ENCODE data around the gene SCAMP5.

SCAMP5 gene, protein sequence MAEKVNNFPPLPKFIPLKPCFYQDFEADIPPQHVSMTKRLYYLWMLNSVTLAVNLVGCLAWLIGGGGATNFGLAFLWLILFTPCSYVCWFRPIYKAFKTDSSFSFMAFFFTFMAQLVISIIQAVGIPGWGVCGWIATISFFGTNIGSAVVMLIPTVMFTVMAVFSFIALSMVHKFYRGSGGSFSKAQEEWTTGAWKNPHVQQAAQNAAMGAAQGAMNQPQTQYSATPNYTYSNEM

DNA sequence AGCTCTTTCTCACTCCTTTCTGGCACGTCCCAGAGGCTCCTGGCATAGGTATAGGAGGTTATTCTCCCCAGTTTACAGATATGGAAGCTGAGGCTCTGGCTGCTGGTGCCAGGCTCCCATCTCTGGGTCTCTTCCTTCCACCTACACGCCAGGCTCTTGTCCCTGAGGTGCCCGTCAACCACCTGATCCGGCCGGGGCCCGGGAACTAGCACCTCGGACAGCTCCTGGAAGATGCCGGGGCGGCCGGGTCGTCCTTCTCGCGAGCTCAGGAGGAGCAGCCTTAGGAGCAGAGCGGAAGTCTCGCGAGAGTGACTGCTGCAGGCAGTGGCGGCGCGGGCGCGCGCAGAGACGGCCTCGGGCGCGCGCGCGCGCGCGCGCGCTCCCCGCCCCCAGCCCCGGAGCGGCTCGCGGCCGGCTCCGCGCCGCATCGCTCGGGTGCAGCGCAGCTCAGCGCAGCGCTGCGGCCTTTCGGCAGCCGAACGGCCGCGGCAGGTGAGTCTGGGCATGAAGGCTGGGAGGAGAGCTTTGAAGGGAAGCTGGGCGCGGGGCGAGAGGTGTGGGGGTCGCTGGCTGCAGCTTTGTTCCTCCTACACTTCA, at the start of gene SCAMP5:
Gene SCAMP5, plus strand, starts transcription at position 382 of the 597 bp plus-strand sequence. CDS start 16,277 bp downstream, outside the sequence.
- peak within 1 kb of the TSS; percentile 61 for H3K4me3 ChIP-seq (ENCODE audit: low read depth, low read length)
- peak; percentile 82 for DNase-seq (ENCODE audit: low read depth, low spot score)
- TF ChIP-seq, protein P1, sequence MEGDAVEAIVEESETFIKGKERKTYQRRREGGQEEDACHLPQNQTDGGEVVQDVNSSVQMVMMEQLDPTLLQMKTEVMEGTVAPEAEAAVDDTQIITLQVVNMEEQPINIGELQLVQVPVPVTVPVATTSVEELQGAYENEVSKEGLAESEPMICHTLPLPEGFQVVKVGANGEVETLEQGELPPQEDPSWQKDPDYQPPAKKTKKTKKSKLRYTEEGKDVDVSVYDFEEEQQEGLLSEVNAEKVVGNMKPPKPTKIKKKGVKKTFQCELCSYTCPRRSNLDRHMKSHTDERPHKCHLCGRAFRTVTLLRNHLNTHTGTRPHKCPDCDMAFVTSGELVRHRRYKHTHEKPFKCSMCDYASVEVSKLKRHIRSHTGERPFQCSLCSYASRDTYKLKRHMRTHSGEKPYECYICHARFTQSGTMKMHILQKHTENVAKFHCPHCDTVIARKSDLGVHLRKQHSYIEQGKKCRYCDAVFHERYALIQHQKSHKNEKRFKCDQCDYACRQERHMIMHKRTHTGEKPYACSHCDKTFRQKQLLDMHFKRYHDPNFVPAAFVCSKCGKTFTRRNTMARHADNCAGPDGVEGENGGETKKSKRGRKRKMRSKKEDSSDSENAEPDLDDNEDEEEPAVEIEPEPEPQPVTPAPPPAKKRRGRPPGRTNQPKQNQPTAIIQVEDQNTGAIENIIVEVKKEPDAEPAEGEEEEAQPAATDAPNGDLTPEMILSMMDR (IDR thresholded peaks at IDR 0.05; ENCODE audit: low read depth, low read length) = no peak
- in situ Hi-C loops (cut with HindIII; ENCODE audit: low sequenced_read_pairs) = no loop called here

DNA sequence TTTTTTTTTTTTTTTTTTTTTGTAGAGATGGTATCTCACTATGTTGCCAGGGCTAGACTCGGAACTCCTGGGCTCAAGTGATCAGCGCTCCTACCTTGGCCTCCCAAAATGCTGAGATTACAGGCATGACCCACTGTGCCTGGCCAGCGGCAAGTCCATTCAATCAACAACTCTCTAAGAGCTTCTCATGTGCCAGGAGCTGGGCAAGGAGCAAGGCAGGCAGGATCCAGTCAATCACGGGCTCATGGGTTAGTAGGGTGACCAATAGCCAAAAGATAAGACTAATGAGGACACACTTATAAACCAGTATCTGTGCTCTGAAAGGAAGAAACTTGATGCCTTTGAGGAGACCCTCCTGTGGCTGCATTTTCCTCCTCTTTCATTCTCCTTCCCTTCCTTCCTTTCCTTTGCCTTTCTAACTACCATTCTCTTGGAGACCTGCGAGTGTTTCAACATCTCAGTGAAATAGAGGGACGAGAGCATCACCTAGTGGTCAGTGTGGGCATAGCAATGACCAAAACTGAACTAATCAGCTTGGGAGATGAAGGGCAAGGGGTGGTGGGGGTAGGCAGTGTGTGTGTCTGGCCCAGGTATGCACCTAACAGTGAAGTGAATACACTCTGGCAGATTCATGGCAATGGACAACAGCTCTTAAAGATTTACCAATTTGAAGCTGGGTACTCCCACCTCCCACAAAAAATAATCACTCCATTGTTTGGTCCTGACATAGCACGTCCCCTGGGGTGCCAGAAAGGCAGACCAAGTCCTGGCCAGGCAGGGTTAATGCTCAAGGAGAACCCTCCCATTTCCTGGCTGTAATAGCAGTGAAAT, 45.1 kb upstream of the SCAMP5 start:
- peak; percentile 68 for DNase-seq (ENCODE audit: low read depth, low spot score)
- TF ChIP-seq, protein P1 (IDR thresholded peaks at IDR 0.05; ENCODE audit: low read depth, low read length) = peak; percentile 99
- no peak overlapping the region for H3K4me3 ChIP-seq (ENCODE audit: low read depth, low read length)
- in situ Hi-C loops (cut with HindIII; ENCODE audit: low sequenced_read_pairs) = no loop called here

DNA sequence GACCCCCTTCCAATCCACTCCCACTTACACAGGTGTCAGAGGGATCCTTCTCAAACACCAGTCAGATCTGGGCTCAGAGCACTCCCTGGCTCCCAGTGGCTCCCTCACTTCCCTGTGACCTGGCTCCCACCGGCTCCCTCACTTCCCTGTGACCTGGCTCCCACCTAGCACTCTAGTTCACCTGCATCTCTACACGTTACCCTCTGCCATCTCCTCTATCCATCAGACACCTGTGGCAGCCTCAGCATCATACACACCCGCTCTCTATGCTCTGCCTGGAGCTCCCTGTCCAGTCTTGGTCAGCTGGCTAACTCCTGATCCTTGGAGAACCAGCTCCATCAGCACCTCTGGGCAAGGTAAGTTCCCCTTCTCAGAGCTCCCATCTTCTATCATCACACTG, 44.4 kb upstream of the SCAMP5 start:
- no peak overlapping the region for H3K4me3 ChIP-seq (ENCODE audit: low read depth, low read length)
- TF ChIP-seq, protein P1 (IDR thresholded peaks at IDR 0.05; ENCODE audit: low read depth, low read length) = no peak
- in situ Hi-C loops (cut with HindIII; ENCODE audit: low sequenced_read_pairs) = no loop called here
- DNase-seq (ENCODE audit: low read depth, low spot score) = no peak

DNA sequence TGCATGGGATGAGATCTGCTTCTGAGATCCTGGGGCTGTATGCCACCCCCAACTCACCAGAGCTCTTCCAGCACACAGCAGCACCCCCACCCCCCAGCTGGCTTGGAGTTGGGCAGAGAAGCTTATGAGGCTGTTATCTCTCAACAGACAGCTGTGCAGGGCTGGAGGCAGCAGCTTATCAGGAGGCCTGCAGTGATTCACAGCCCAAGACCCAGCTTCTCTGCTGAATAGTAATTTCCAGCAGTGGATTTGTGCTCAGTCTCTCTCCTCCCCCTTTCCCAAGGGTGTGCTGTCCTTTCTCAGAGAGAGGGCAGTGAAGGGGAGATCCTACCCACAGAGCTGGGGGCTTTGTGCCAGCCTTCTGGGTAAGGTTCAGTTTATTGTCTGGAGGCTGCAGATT, 40.8 kb upstream of the SCAMP5 start:
- TF ChIP-seq, protein P1 (IDR thresholded peaks at IDR 0.05; ENCODE audit: low read depth, low read length) = no peak
- in situ Hi-C loops (cut with HindIII; ENCODE audit: low sequenced_read_pairs) = no loop called here
- no peak overlapping the region for H3K4me3 ChIP-seq (ENCODE audit: low read depth, low read length)
- DNase-seq (ENCODE audit: low read depth, low spot score) = peak; percentile 30

DNA sequence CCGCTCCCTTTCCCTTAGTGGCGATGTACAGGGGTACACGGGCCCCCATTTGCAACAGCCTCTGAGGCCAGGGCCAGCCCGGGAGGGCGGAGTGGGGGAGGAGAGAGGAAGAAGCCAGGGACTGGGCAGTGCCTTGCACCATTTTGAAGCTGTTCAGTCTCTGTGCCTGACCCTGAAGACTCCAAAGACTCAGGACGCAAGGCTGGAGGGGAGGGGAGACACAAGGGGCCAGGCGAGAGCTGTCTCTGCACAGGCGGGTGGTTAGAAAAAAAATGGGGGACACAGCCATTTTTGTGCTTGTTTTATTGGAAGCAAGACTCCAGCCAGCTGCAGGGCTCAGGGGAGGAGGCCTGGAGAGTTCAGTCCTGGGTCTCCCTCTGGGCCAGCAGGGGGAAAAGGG, 40.3 kb upstream of the SCAMP5 start:
- TF ChIP-seq, protein P1 (IDR thresholded peaks at IDR 0.05; ENCODE audit: low read depth, low read length) = no peak
- DNase-seq (ENCODE audit: low read depth, low spot score) = no peak
- H3K4me3 ChIP-seq (ENCODE audit: low read depth, low read length) = no peak overlapping the region
- in situ Hi-C loops (cut with HindIII; ENCODE audit: low sequenced_read_pairs) = no loop called here

DNA sequence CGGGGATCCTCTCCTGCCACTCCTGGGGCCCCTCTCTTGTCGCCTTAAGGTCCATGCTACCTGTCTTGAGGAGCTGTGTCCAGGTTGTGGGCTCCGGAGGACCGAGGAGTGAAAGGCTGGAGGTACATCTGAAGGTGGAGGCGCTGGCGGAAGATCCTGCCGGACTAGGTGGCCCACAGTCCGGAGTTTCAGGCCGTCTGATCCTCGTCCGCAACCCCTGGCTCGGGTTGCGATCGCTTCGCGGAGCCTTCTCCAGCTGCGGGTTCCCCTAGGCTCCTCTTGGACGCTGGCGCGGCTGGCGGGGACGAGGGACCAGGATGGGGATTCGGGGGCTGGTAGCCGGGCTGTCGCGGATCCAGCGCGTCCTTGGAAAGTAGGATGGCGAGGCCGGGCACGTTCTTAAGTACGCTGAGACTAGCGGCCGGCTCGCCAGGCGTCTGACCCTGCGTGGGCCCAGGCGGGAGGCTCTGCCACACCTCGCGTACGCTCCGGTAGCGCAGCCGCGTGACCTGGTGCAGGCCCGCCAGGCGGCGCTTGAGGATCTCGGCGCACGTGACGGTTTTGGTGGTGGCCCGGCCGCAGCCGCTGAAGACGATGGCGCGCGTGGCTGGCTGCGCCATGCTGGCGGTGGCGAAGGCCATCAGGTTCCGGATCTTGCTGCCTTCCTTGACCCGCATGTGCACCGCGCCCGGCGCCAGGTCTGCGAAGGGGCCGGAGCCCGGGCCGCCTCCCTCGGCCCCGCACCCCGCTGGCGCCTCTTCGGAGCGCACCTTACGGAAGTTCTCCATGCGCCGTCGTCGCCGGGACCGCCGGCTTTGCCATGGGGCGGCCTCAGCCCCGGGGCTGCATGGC, 39.3 kb upstream of the SCAMP5 start:
- in situ Hi-C loops (cut with HindIII; ENCODE audit: low sequenced_read_pairs) = no loop called here
- TF ChIP-seq, protein P1 (IDR thresholded peaks at IDR 0.05; ENCODE audit: low read depth, low read length) = peak; percentile 41
- peak; percentile 50 for DNase-seq (ENCODE audit: low read depth, low spot score)
- H3K4me3 ChIP-seq (ENCODE audit: low read depth, low read length) = peak overlapping the region; percentile 43
